Type B pancreatic cell (in vitro differentiated cells): ENCODE results near the gene ALLC. TPM values are rescaled to one million over a fixed set of nuclear protein-coding genes. Genes with fewer than 3 reads are reported as not detected.

Source experiments
- DNase-seq: peaks from one replicate; pipeline ENCODE4 v3.0.0; 2021; ENCODE audit warnings: mixed read lengths; ENCODE audit not compliant: unreplicated experiment; ENCODE audit errors: extremely low spot score
- H3K27ac Mint-ChIP-seq: 2 replicates; pipeline ENCODE4 v1.8.0; 2021; ENCODE audit warnings: mild to moderate bottlenecking, mixed read lengths
- H3K27me3 Mint-ChIP-seq: 2 replicates; pipeline ENCODE4 v1.8.0; 2021; ENCODE audit warnings: mixed read lengths
- H3K36me3 Mint-ChIP-seq: 2 replicates; pipeline ENCODE4 v1.8.0; 2021; ENCODE audit warnings: mixed read lengths
- H3K4me1 Mint-ChIP-seq: one replicate; pipeline ENCODE4 v1.8.0; 2021; ENCODE audit warnings: mixed read lengths; ENCODE audit not compliant: unreplicated experiment
- H3K4me3 Mint-ChIP-seq: 2 replicates; pipeline ENCODE4 v1.8.0; 2021; ENCODE audit warnings: mild to moderate bottlenecking, mixed read lengths
- H3K9me3 Mint-ChIP-seq: 2 replicates; pipeline ENCODE4 v1.8.0; 2021; ENCODE audit warnings: mixed read lengths
- CTCF ChIP-seq: fragments of 200-600 bp; sonication (generic); conservative IDR thresholded peaks from 2 replicates; pipeline ENCODE4 v1.5.0; 2021; ENCODE audit warnings: antibody characterized with exemption, mild to moderate bottlenecking
- total RNA-seq: library from RNA; stranded (reverse); gene quantifications from 2 replicates; pipeline ENCODE4 v1.2.1, GENCODE V29; 2021; ENCODE audit warnings: low replicate concordance

ALLC gene
- total RNA-seq, 1 donor from 2014 or later, result not detected

- Mint-ChIP-seq H3K4me3 (no peak overlapping the region), H3K9me3 (peaks cover 4% of the 10 kb centered on the region), H3K4me1 (peaks cover 6% of the 10 kb centered on the region), H3K36me3 (peaks cover 5% of the 10 kb centered on the region), H3K27ac (no peak overlapping the region), H3K27me3 (peaks cover 41% of the 10 kb centered on the region)
- TF ChIP-seq CTCF, result no peak
- no peak for DNase-seq
Observed at GRCh38 chr2:3706892-3707291, 48.9 kb downstream of the ALLC start.

- no peak overlapping the region for H3K27ac Mint-ChIP-seq
- no peak overlapping the region for H3K4me3 Mint-ChIP-seq
- peaks cover 27% of the 10 kb centered on the region for H3K27me3 Mint-ChIP-seq
- H3K36me3 Mint-ChIP-seq, result peaks cover 5% of the 10 kb centered on the region
- H3K9me3 Mint-ChIP-seq, result no peaks in the 10 kb centered on the region
- no peak for TF ChIP-seq CTCF
- H3K4me1 Mint-ChIP-seq, result peaks cover 6% of the 10 kb centered on the region
- DNase-seq, result no peak
Observed at GRCh38 chr2:3708576-3708975, 50.6 kb downstream of the ALLC start.

GRCh38 chr2:3709225-3709624 is 51.2 kb downstream of the ALLC start:
- no peak for DNase-seq
- Mint-ChIP-seq H3K36me3 (peaks cover 5% of the 10 kb centered on the region), H3K4me1 (peaks cover 6% of the 10 kb centered on the region), H3K9me3 (no peaks in the 10 kb centered on the region), H3K27ac (no peak overlapping the region), H3K27me3 (peaks cover 27% of the 10 kb centered on the region), H3K4me3 (no peak overlapping the region)
- no peak for TF ChIP-seq CTCF

- H3K27me3 Mint-ChIP-seq, result peaks cover 8% of the 10 kb centered on the region
- H3K4me3 Mint-ChIP-seq, result no peak overlapping the region
- H3K27ac Mint-ChIP-seq, result no peak overlapping the region
- H3K36me3 Mint-ChIP-seq, result no peaks in the 10 kb centered on the region
- no peak for TF ChIP-seq CTCF
- H3K4me1 Mint-ChIP-seq, result no peaks in the 10 kb centered on the region
- no peak for DNase-seq
- H3K9me3 Mint-ChIP-seq, result no peaks in the 10 kb centered on the region
Observed at GRCh38 chr2:3712424-3712823, 54.4 kb downstream of the ALLC start.

GRCh38 chr2:3712831-3713503 is 55.0 kb downstream of the ALLC start:
- no peak for DNase-seq
- H3K4me3 Mint-ChIP-seq, result no peak overlapping the region
- H3K27ac Mint-ChIP-seq, result no peak overlapping the region
- no peaks in the 10 kb centered on the region for H3K36me3 Mint-ChIP-seq
- peaks cover 5% of the 10 kb centered on the region for H3K27me3 Mint-ChIP-seq
- no peak for TF ChIP-seq CTCF
- H3K4me1 Mint-ChIP-seq, result no peaks in the 10 kb centered on the region
- no peaks in the 10 kb centered on the region for H3K9me3 Mint-ChIP-seq

- H3K4me3 Mint-ChIP-seq, result no peak overlapping the region
- peaks cover 6% of the 10 kb centered on the region for H3K9me3 Mint-ChIP-seq
- peaks cover 22% of the 10 kb centered on the region for H3K27me3 Mint-ChIP-seq
- TF ChIP-seq CTCF, result no peak
- H3K4me1 Mint-ChIP-seq, result no peaks in the 10 kb centered on the region
- DNase-seq, result no peak
- no peaks in the 10 kb centered on the region for H3K36me3 Mint-ChIP-seq
- no peak overlapping the region for H3K27ac Mint-ChIP-seq
Observed at GRCh38 chr2:3718679-3719078, 60.7 kb downstream of the ALLC start.
